Stimulated activated CD4-positive, alpha-beta T cell treated with anti-CD3 and anti-CD28 coated beads, Interleukin-2, amount 100 ng/mL, for 24 hours (primary cell): ENCODE data around the gene RBM33.
"Not testable (repeated sequence)": the region's sequence is repeated elsewhere in the genome, so short reads cannot be mapped to it uniquely, and the experiment has no call there.

Experiments
- DNase-seq, 2 donors: peaks; one replicate each; pipeline ENCODE4 v3.0.0-alpha.2; 2020

Gene RBM33, protein sequence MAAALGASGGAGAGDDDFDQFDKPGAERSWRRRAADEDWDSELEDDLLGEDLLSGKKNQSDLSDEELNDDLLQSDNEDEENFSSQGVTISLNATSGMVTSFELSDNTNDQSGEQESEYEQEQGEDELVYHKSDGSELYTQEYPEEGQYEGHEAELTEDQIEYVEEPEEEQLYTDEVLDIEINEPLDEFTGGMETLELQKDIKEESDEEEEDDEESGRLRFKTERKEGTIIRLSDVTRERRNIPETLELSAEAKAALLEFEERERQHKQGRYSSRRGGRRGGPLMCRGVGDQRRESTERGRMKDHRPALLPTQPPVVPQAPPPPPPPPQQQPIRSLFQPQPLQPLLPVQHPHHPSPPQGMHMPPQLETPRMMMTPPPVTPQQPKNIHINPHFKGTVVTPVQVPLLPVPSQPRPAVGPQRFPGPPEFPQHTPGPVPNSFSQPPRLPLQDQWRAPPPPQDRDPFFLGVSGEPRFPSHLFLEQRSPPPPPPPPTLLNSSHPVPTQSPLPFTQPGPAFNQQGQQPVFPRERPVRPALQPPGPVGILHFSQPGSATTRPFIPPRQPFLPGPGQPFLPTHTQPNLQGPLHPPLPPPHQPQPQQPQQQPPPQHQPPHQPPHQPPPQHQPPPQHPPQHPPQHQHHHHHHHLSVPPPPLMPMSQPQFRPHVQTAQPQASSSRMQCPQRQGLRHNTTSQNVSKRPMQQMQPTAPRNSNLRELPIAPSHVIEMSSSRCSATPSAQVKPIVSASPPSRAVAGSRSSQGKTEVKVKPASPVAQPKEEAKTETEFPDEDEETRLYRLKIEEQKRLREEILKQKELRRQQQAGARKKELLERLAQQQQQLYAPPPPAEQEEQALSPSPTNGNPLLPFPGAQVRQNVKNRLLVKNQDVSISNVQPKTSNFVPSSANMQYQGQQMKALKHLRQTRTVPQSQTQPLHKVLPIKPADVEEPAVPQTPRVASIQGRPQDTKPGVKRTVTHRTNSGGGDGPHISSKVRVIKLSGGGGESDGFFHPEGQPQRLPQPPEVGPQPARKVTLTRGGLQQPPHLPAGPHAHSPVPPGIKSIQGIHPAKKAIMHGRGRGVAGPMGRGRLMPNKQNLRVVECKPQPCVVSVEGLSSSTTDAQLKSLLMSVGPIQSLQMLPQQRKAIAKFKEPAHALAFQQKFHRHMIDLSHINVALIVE

GRCh38 chr7:155644178-155644970 lies at the start of gene RBM33:
RBM33 (plus strand) TSS chr7:155644661; CDS start chr7:155644877, 216 bp downstream.
- DNase-seq: peak; percentile 84 to 85

- DNase-seq: no peak
Measured at GRCh38 chr7:155594961-155595366, 49.5 kb upstream of the RBM33 start.

DNA sequence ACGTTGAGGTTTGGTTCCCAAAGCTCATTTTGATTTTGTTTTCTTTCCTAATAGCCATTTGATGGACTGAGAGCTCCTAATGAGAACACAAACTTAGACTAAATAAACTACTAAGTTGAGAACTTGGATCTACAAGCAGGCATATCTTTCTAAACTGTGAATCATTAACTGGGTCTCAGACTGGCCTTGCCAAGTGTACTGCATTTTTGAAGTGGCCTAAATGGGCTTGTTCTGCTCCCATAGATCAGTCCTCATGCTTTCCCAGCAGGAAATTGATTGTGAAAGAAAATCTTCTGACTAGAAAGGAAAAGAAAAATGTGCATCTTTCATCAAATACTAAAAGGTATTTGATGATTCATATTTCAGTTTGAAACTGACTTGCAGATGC lies 46.7 kb upstream of the RBM33 start:
- no peak for DNase-seq

- peak; percentile 91 to 93 for DNase-seq
Measured at GRCh38 chr7:155598810-155599210, 45.7 kb upstream of the RBM33 start.

GRCh38 chr7:155602156-155602555 lies 42.3 kb upstream of the RBM33 start:
- no peak for DNase-seq

- DNase-seq: no peak
Measured at GRCh38 chr7:155602750-155603149, 41.7 kb upstream of the RBM33 start.

- DNase-seq: no peak
Measured at GRCh38 chr7:155603205-155603857, 41.1 kb upstream of the RBM33 start.

- no peak for DNase-seq
Measured at GRCh38 chr7:155603858-155604503, 40.5 kb upstream of the RBM33 start.

DNA sequence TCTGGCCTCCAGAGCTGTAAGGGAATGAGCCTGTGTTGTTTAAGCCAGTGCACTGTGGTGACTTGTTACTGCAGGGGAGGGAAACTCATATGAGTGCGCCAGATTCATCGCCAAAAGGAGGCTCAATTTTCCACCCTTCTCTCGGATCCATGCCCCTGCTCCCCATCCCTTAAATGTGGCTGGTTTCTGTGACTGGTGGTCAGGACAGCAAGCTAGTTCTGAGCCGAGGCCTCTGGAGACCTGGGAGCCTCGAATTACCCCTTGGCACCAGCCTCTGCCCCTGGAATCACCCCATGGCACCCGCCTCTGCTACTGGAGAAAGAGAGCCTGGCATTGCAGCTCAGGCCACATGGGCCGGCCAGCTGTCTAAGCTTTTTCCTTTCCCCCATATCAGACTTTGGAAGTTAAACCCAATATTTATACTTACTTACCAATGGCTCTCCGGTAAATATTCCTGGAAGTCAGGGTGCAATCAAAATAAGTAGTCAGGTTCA lies 39.9 kb upstream of the RBM33 start:
- DNase-seq: no peak

- DNase-seq: no peak
Measured at GRCh38 chr7:155609185-155609584, 35.3 kb upstream of the RBM33 start.

DNA sequence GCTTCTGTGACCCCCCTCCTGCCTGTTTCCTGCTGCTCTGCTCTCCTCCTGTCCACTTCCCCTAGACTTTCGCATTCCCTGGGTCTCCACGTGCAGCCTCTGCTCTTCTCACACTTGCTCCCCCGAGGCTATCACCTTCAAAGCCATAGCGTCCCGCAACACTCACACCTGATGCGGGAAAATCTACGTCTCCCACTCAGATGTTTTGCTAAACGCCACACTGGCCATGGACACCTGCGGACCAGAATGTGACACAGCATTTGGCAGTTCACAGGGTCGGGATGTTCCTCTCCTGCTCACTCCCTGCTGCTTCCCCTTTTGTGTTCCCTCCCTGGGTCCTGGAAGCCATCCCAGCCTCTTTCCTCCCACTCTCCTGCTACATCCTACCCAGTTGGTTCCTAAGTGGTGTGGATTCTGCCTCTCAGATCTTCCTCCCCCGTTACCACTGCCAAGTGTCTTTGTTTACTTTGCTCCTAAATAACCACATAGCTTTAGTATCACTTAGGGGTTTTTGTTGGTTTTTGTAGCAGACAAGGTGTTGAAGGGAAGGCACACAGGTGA lies 33.7 kb upstream of the RBM33 start:
- no peak for DNase-seq

DNA sequence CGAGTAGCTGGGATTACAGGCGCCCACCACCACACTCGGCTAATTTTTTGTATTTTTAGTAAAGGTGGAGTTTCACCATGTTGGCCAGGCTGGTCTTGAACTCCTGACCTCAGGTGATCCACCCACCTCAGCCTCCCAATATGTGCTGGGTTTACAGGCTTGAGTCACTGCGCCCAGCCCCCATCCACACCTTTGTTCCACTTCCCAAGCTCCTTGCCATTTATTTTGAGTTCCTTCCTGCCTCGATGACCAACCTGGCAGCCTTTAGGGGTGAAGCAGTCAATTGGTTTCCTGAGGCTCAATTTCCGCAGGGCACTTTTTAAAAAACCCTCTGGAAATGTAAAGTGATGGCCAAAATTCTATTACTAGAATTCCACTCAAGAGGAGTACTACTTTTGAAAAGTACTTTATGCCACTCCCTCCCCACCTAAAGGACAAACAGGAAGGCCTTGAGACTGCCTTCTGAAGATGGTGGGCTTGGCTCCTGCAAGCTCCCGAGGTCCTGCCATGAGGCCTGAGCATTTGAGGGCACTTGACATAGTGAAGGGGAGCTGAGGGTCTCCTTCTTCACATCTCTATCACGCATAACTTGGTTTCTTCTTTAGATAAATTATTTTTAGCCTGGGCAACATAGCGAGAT lies 32.5 kb upstream of the RBM33 start:
- no peak for DNase-seq

GRCh38 chr7:155612658-155613057 lies 31.8 kb upstream of the RBM33 start:
- DNase-seq: no peak

DNA sequence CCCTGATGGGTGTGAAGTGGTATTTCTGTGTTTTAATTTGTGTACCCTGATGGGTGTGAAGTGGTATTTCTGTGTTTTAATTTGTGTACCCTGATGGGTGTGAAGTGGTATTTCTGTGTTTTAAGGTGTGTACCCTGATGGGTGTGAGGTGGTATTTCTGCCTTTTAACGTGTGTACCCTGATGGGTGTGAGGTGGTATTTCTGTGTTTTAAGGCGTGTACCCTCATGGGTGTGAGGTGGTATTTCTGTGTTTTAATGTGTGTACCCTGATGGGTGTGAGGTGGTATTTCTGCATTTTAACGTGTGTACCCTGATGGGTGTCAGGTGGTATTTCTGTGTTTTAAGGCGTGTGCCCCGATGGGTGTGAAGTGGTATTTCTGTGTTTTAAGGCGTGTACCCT lies 29.4 kb upstream of the RBM33 start:
- DNase-seq: not testable (repeated sequence)

- DNase-seq: no peak
Measured at GRCh38 chr7:155618708-155619633, 25.5 kb upstream of the RBM33 start.

- DNase-seq: no peak
Measured at GRCh38 chr7:155619634-155620271, 24.7 kb upstream of the RBM33 start.

DNA sequence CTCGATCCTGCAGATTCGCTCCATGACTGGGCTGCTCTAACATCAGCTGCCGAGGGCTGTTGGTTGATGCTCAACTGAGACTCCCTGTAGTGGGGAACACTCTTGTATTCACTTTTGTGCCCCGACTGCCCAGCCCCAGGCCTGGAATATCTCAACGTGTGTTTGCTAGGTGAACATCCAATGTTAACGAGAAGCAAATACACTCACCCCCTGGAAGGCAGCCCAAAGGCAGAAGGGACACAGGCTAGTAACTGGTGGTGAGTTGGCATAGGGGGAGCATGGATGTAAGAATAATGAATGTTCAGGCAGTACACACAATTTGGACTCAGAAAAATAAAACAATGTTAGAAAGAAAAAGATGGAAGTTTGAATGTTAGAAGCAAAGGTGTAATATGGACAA lies 24.0 kb upstream of the RBM33 start:
- DNase-seq: no peak

DNA sequence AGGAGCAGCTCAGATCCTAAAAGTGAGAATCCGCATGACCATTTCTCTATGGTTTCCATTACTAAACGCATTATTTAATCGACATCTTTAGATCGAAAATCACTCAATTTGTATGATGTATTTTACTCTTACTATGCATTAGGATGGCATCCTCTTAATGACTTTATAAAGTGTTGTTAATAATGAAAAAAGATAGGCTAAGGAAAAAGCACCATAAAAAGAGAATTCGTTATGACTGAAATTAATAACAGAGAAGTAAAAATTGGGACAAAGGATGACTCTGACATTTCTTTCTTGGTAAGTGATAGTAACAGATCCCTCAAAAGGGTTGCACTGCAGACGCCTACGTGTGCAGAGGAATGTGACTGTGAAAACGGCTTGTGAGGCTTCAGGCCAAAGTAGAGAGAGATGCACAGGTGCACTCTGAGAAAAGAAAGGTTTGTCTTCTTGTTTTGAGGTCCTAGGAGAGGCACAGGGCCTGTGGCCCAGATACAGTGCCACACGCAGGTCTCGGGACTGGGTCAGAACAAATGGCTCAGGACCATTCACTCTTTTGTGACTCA lies 23.0 kb upstream of the RBM33 start:
- DNase-seq: no peak
